ENCODE results near the gene CLBA1. TPM values are rescaled to one million over a fixed set of nuclear protein-coding genes. Genes with fewer than 3 reads are reported as not detected.
A peak's percentile ranks its signal among the peaks of the same experiment; 100 is the strongest.

CLBA1 gene
- total RNA-seq, 4 donors from 2014 or later, result 2.4 to 8.8 (median 5.8) TPM

DNA sequence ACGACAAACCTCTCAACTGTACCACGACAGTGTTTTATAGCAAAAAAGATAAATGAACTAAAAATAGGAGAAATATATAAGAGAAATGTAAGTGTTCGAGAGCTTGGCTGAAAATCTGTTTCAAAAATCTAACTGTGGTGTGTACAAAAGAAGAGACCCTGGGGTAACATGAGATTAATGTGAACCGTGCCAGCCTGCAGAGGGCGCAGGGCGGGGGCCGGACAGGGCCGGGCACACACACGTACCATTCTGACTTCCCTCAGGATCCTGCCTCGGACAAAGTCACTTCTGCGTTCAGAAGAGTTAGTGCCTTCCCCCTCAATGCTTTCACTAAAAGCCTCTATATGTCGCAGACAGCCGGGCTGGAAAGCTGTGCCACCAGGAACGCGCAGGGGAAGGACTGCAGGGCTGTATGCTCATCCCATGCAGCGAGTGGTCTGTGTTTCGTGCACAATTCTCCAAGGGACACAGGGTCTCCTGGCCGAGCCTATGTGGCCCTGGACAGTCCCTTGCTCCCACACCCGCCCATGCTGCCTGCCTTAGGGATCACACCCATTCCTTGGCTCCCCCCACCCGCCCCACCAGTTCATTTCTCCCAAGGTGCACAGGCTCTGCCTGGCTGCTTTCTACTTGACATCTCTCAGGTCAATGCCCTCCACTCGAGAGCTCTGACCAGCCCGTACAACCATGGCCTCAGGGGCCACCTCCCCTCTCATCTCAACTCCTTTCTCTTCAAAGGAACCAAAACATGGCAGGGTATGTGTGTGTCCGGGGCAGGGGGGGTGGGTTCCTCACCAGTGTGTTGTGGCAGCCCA, 26.8 kb downstream of the CLBA1 start:
- no peak for TF ChIP-seq POLR2A (IDR thresholded peaks at IDR 0.05)
- no peak for TF ChIP-seq POLR2AphosphoS5 (IDR thresholded peaks at IDR 0.05)
- TF ChIP-seq, protein P1, sequence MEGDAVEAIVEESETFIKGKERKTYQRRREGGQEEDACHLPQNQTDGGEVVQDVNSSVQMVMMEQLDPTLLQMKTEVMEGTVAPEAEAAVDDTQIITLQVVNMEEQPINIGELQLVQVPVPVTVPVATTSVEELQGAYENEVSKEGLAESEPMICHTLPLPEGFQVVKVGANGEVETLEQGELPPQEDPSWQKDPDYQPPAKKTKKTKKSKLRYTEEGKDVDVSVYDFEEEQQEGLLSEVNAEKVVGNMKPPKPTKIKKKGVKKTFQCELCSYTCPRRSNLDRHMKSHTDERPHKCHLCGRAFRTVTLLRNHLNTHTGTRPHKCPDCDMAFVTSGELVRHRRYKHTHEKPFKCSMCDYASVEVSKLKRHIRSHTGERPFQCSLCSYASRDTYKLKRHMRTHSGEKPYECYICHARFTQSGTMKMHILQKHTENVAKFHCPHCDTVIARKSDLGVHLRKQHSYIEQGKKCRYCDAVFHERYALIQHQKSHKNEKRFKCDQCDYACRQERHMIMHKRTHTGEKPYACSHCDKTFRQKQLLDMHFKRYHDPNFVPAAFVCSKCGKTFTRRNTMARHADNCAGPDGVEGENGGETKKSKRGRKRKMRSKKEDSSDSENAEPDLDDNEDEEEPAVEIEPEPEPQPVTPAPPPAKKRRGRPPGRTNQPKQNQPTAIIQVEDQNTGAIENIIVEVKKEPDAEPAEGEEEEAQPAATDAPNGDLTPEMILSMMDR (IDR thresholded peaks at IDR 0.05), result peak in 3 of 4 experiments; percentile 38 to 60 (median 48)
- TF ChIP-seq EP300 (IDR thresholded peaks at IDR 0.05), result no peak
- WGBS, 2 donors (ENCODE audit: low coverage in 1 of 2), result 44 to 46% methylated on average over 6 to 11 of the region's 23 CpGs
- Histone ChIP-seq H3K27me3 (no peaks in the 10 kb centered on the region), H3K27ac (no peak overlapping the region), H3K9me3 (no peaks in the 10 kb centered on the region), H3K4me3 (no peak overlapping the region), H3K36me3 (peaks cover 0 to 46% of the 10 kb centered on the region in 2 donors), H3K4me1 (peaks cover 0 to 23% (median 6%) of the 10 kb centered on the region in 3 donors)
- ATAC-seq, result peak; percentile 49

DNA sequence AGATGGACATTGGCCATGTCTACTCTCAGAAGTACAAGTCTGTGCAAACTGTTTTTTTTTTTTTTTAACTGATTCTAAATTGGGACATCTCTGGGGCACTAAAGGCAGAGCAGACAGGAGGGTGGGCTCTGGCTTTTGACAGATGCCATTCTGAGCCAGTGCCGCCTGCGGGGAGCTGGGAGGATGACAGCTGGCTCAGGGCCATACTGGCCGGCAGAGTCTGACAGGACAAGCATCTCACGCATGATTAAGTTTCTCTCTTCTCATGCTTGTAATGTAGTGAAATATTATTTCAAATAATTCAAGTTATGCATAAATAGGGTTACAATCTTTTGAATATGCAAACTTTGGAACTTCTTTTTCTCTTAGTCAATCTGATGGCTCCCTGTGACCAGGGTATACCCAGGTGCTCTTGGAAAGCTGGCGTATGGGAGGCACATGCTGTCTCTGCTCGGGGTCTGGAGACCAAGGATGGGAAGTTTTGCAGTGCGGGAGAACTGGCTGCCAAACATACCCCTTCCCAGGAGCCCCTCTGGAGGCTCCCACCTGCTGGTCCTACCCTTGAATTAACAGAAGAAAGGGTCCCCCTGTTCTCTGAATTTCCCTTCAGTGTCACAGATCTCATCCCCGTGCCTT, 27.7 kb downstream of the CLBA1 start:
- no peak for TF ChIP-seq POLR2AphosphoS5 (IDR thresholded peaks at IDR 0.05)
- TF ChIP-seq, protein P1 (IDR thresholded peaks at IDR 0.05), result no peak
- TF ChIP-seq EP300 (IDR thresholded peaks at IDR 0.05), result no peak
- no peak for TF ChIP-seq POLR2A (IDR thresholded peaks at IDR 0.05)

DNA sequence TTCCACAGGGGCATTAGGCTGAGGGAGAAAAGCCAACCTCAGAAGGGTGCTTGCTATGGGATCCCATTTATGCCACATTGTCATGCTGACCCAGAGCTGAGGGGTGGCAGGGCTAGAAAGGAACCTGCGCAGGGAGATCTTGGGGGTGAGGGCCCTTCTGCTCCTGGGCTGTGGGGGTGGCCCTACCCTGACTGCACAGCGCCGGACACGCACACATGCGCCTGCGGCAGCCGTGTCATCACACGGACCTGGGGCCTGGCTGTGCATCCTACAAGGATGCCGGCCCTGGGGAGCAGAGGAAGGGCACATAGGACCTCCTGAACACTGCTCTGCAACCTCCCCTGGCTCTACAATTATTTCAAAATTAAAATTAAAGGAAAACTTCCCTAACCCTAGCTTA, 28.4 kb downstream of the CLBA1 start:
- ATAC-seq, result no peak
- H3K4me1 ChIP-seq, result peaks cover 0 to 33% (median 6%) of the 10 kb centered on the region in 3 donors
- WGBS, 2 donors (ENCODE audit: low coverage in 1 of 2), result no CpG with 5 or more reads among the region's 9 CpGs
- H3K27me3 ChIP-seq, result no peaks in the 10 kb centered on the region
- no peak for TF ChIP-seq EP300 (IDR thresholded peaks at IDR 0.05)
- TF ChIP-seq, protein P1 (IDR thresholded peaks at IDR 0.05), result no peak
- no peak for TF ChIP-seq POLR2AphosphoS5 (IDR thresholded peaks at IDR 0.05)
- no peak for TF ChIP-seq POLR2A (IDR thresholded peaks at IDR 0.05)
- H3K36me3 ChIP-seq, result peaks cover 0 to 29% of the 10 kb centered on the region in 2 donors
- H3K4me3 ChIP-seq, result no peak overlapping the region
- no peaks in the 10 kb centered on the region for H3K9me3 ChIP-seq
- no peak overlapping the region for H3K27ac ChIP-seq

More for the DNA sequence above, 27.7 kb downstream of the CLBA1 start:
- no peak for ATAC-seq
- 21 to 29% methylated on average over 6 to 8 of the region's 8 CpGs for WGBS, 2 donors (ENCODE audit: low coverage in 1 of 2)
- peaks cover 0 to 37% of the 10 kb centered on the region in 2 donors for H3K36me3 ChIP-seq
- H3K4me1 ChIP-seq, result peaks cover 0 to 26% (median 6%) of the 10 kb centered on the region in 3 donors
- H3K4me3 ChIP-seq, result no peak overlapping the region
- no peaks in the 10 kb centered on the region for H3K9me3 ChIP-seq
- H3K27ac ChIP-seq, result no peak overlapping the region
- H3K27me3 ChIP-seq, result no peaks in the 10 kb centered on the region

DNA sequence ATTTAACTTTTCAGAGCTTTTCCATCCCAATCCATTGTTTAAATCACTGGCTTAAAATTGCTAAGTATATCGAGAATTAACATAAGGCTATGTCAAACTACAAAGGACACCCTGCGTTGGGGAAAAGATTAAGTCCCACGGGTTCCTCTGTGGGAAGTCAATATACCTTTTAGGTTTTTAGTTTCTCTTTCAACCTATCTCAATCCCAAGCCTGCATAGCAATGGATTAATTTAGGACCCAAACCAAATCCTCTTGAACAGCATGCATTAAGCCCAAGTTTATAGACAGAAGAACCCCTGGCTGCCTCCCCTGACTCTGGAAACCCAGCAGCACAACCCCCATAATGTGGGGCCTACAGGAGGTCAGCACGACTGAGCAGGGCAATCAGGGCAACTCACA, 29.0 kb downstream of the CLBA1 start:
- Histone ChIP-seq H3K27ac (no peak overlapping the region), H3K9me3 (no peaks in the 10 kb centered on the region), H3K4me3 (no peak overlapping the region), H3K27me3 (no peaks in the 10 kb centered on the region), H3K36me3 (peaks cover 0 to 23% of the 10 kb centered on the region in 2 donors), H3K4me1 (peaks cover 0 to 39% (median 11%) of the 10 kb centered on the region in 3 donors)
- 68 to 80% methylated on average over 3 to 4 of the region's 4 CpGs for WGBS, 2 donors (ENCODE audit: low coverage in 1 of 2)
- no peak for ATAC-seq
- TF ChIP-seq, protein P1 (IDR thresholded peaks at IDR 0.05), result no peak
- TF ChIP-seq POLR2AphosphoS5 (IDR thresholded peaks at IDR 0.05) (no peak), POLR2A (IDR thresholded peaks at IDR 0.05) (no peak), EP300 (IDR thresholded peaks at IDR 0.05) (no peak)

Data from gastroesophageal sphincter (tissue), 4 donors.